H9 (cell line): ENCODE measurements around the gene FBXL16. TPM values are rescaled to one million over a fixed set of nuclear protein-coding genes. Genes with fewer than 3 reads are reported as not detected.
A peak's percentile ranks its signal among the peaks of the same experiment; 100 is the strongest.

Experiments used
- DNase-seq: peaks from one replicate; pipeline ENCODE4 v3.0.0-alpha.2; 2017
- H2AFZ ChIP-seq: one replicate; pipeline ENCODE4 v1.6.1; 2013; ENCODE audit warnings: mild to moderate bottlenecking, low read length, control low read depth, moderate library complexity
- H2AK5ac ChIP-seq: 2 replicates; pipeline ENCODE4 v1.6.1; 2013; ENCODE audit warnings: low read length, control low read depth, mixed read lengths; ENCODE audit not compliant: insufficient read length
- H2BK120ac ChIP-seq: one replicate; pipeline ENCODE4 v1.6.1; 2013; ENCODE audit warnings: low read depth, mild to moderate bottlenecking, low read length, control low read depth, inconsistent platforms; ENCODE audit not compliant: poor library complexity, severe bottlenecking
- H2BK12ac ChIP-seq: 2 replicates; pipeline ENCODE4 v1.6.1; 2013; ENCODE audit warnings: low read length, control low read depth, mixed read lengths, low read depth; ENCODE audit not compliant: insufficient read length
- H2BK15ac ChIP-seq: 2 replicates; pipeline ENCODE4 v1.6.1; 2013; ENCODE audit warnings: low read depth, low read length, control low read depth
- H2BK20ac ChIP-seq: one replicate; pipeline ENCODE4 v1.6.1; 2013; ENCODE audit warnings: low read depth, mild to moderate bottlenecking, low read length, control low read depth, inconsistent platforms; ENCODE audit not compliant: poor library complexity, severe bottlenecking
- H2BK5ac ChIP-seq: 2 replicates; pipeline ENCODE4 v1.6.1; 2013; ENCODE audit warnings: low read length, control low read depth, mixed read lengths; ENCODE audit not compliant: insufficient read length
- H3K14ac ChIP-seq: 2 replicates; pipeline ENCODE4 v1.6.1; 2013; ENCODE audit warnings: low read length, control low read depth; ENCODE audit not compliant: insufficient read depth
- H3K18ac ChIP-seq: 2 replicates; pipeline ENCODE4 v1.6.1; 2013; ENCODE audit warnings: low read depth, mild to moderate bottlenecking, mixed read lengths, low read length, control low read depth; ENCODE audit not compliant: insufficient read length
- H3K23ac ChIP-seq: 2 replicates; pipeline ENCODE4 v1.6.1; 2013; ENCODE audit warnings: low read length, control low read depth, mixed read lengths, low read depth; ENCODE audit not compliant: insufficient read length
- H3K23me2 ChIP-seq: 2 replicates; pipeline ENCODE4 v1.6.1; 2013; ENCODE audit warnings: low read depth, mild to moderate bottlenecking, mixed read lengths, low read length, control low read depth; ENCODE audit not compliant: insufficient read length, poor library complexity, severe bottlenecking
- H3K27ac ChIP-seq: 2 replicates; pipeline ENCODE4 v1.5.1; 2013; ENCODE audit warnings: low read length, control low read depth, mixed read lengths, low read depth; ENCODE audit not compliant: insufficient read length
- H3K27me3 ChIP-seq: 2 replicates; pipeline ENCODE4 v1.6.1; 2013; ENCODE audit warnings: low read length, control low read depth, inconsistent platforms; ENCODE audit not compliant: insufficient read depth
- H3K4ac ChIP-seq: 2 replicates; pipeline ENCODE4 v1.6.1; 2013; ENCODE audit warnings: low read depth, mild to moderate bottlenecking, control low read depth, inconsistent platforms, low read length, moderate library complexity
- H3K4me1 ChIP-seq: 2 replicates; pipeline ENCODE4 v1.6.1; 2013; ENCODE audit warnings: low read length, control low read depth, inconsistent platforms; ENCODE audit not compliant: insufficient read depth
- H3K4me2 ChIP-seq: 2 replicates; pipeline ENCODE4 v1.6.1; 2013; ENCODE audit warnings: low read length, control low read depth, mixed read lengths; ENCODE audit not compliant: insufficient read length, insufficient read depth
- H3K56ac ChIP-seq: 2 replicates; pipeline ENCODE4 v1.6.1; 2013; ENCODE audit warnings: low read depth, mild to moderate bottlenecking, mixed read lengths, low read length, control low read depth; ENCODE audit not compliant: insufficient read length
- H3K79me1 ChIP-seq: 2 replicates; pipeline ENCODE4 v1.6.1; 2013; ENCODE audit warnings: low read depth, mild to moderate bottlenecking, moderate library complexity, low read length, control low read depth, inconsistent platforms; ENCODE audit not compliant: insufficient read depth, poor library complexity, severe bottlenecking
- H3K79me2 ChIP-seq: 2 replicates; pipeline ENCODE4 v1.6.1; 2013; ENCODE audit warnings: low read length, control low read depth, inconsistent platforms; ENCODE audit not compliant: insufficient read depth
- H3K9ac ChIP-seq: 2 replicates; pipeline ENCODE4 v1.6.1; 2013; ENCODE audit warnings: low read length, control low read depth, mixed read lengths; ENCODE audit not compliant: insufficient read length; ENCODE audit errors: extremely low read depth
- H3K9me3 ChIP-seq: one replicate; pipeline ENCODE4 v1.6.1; 2013; ENCODE audit warnings: low read depth, low read length, inconsistent platforms; ENCODE audit not compliant: control insufficient read depth
- H3T11ph ChIP-seq: one replicate; pipeline ENCODE4 v1.6.1; 2013; ENCODE audit warnings: mild to moderate bottlenecking, low read length, control low read depth, inconsistent platforms
- H4K20me1 ChIP-seq: one replicate; pipeline ENCODE4 v1.6.1; 2013; ENCODE audit not compliant: control insufficient read depth, insufficient read length, insufficient read depth
- H4K5ac ChIP-seq: 2 replicates; pipeline ENCODE4 v1.6.1; 2013; ENCODE audit warnings: low read depth, mild to moderate bottlenecking, mixed read lengths, low read length, control low read depth; ENCODE audit not compliant: insufficient read length
- H4K8ac ChIP-seq: replicated peaks from 2 replicates; pipeline ENCODE4 v1.6.1; 2013; ENCODE audit warnings: low read length, control low read depth, mixed read lengths, low read depth; ENCODE audit not compliant: insufficient read length
- H4K91ac ChIP-seq: 2 replicates; pipeline ENCODE4 v1.6.1; 2013; ENCODE audit warnings: low read depth, mild to moderate bottlenecking, moderate library complexity, mixed read lengths, low read length, control low read depth; ENCODE audit not compliant: insufficient read length
- H3K27ac Mint-ChIP-seq, 3 experiments: 2 replicates in 2 of 3; 3 replicates in 1 of 3; pipeline ENCODE4 v1.8.0; 2020 to 2021; ENCODE audit warnings: mixed read lengths in 3 of 3, mild to moderate bottlenecking in 1 of 3, moderate library complexity in 1 of 3
- H3K27me3 Mint-ChIP-seq: 2 replicates; pipeline ENCODE4 v1.8.0; 2021; ENCODE audit warnings: low read depth, mild to moderate bottlenecking, moderate library complexity, mixed read lengths
- H3K36me3 Mint-ChIP-seq, 3 experiments: 2 replicates in 2 of 3; 3 replicates in 1 of 3; pipeline ENCODE4 v1.8.0; 2020 to 2021; ENCODE audit warnings: low read depth in 3 of 3, mixed read lengths in 3 of 3; ENCODE audit not compliant: insufficient read depth in 1 of 3
- H3K4me1 Mint-ChIP-seq, 2 experiments: 2 replicates each; pipeline ENCODE4 v1.8.0; 2020; ENCODE audit warnings: mixed read lengths in 2 of 2
- H3K4me3 Mint-ChIP-seq, 2 experiments: 2 replicates in 1 of 2; 3 replicates in 1 of 2; pipeline ENCODE4 v1.8.0; 2020 to 2021; ENCODE audit warnings: mild to moderate bottlenecking in 2 of 2, mixed read lengths in 2 of 2, moderate library complexity in 1 of 2
- H3K9me3 Mint-ChIP-seq, 2 experiments: 2 replicates in 1 of 2; 3 replicates in 1 of 2; pipeline ENCODE4 v1.8.0; 2020; ENCODE audit warnings: mild to moderate bottlenecking in 2 of 2, mixed read lengths in 2 of 2, moderate library complexity in 1 of 2
- CTCF ChIP-seq: fragments of 200-600 bp; sonication (generic); conservative IDR thresholded peaks from 3 replicates; pipeline ENCODE4 v1.8.0; 2021; ENCODE audit warnings: antibody characterized with exemption, mild to moderate bottlenecking
- WGBS: extraction: QIAGEN DNeasy Blood & Tissue Kit; methylation state at CpG from one replicate; pipeline ENCODE4 v1.1.7; 2013; ENCODE audit warnings: missing lambda C conversion rate, low lambda C conversion rate, mixed read lengths; ENCODE audit not compliant: insufficient read length; ENCODE audit errors: extremely low coverage; 5-methylcytosine and 5-hydroxymethylcytosine counted together
- total RNA-seq: library from RNA; stranded (reverse); gene quantifications from 2 replicates; pipeline ENCODE4 v1.2.1, GENCODE V29; 2021

Gene FBXL16
- total RNA-seq, 1 experiment from 2014 or later = 9.6 TPM

GRCh38 chr16:750485-750884, 44.9 kb upstream of the FBXL16 start:
- Histone ChIP-seq H2AK5ac (no peak overlapping the region), H3K4me2 (no peak overlapping the region), H2AFZ (no peak overlapping the region), H2BK15ac (no peak overlapping the region), H3K56ac (no peak overlapping the region), H3K23ac (no peak overlapping the region), H2BK5ac (no peak overlapping the region), H3K14ac (no peak overlapping the region), H3K18ac (no peak overlapping the region), H2BK120ac (no peak overlapping the region), H3K9ac (no peak overlapping the region), H3K79me2 (no peaks in the 10 kb centered on the region), H3K4me1 (no peaks in the 10 kb centered on the region), H3K23me2 (no peaks in the 10 kb centered on the region), H3T11ph (no peak overlapping the region), H2BK20ac (no peak overlapping the region), H3K27ac (no peak overlapping the region), H3K79me1 (no peaks in the 10 kb centered on the region), H4K5ac (no peak overlapping the region), H3K9me3 (no peaks in the 10 kb centered on the region), H4K20me1 (no peaks in the 10 kb centered on the region), H3K27me3 (no peaks in the 10 kb centered on the region), H2BK12ac (no peak overlapping the region), H4K91ac (no peak overlapping the region), H3K4ac (no peak overlapping the region), H4K8ac (no peak overlapping the region)
- Mint-ChIP-seq H3K4me3 (no peak overlapping the region), H3K27ac (peak overlapping the region in 1 of 3 experiments; percentile 70; a peak in 1 of 7 replicates), H3K36me3 (no peaks in the 10 kb centered on the region), H3K27me3 (peaks cover 17% of the 10 kb centered on the region), H3K9me3 (no peaks in the 10 kb centered on the region), H3K4me1 (peaks cover 20 to 31% of the 10 kb centered on the region in 2 experiments)
- no peak for DNase-seq
- WGBS = no CpG with 5 or more reads among the region's 9 CpGs
- TF ChIP-seq CTCF = no peak
